Renal cortical epithelial cell (primary cell): ENCODE results near the gene CACNB1. TPM values are rescaled to one million over a fixed set of nuclear protein-coding genes. Genes with fewer than 3 reads are reported as not detected.
"Not testable (repeated sequence)": the region's sequence is repeated elsewhere in the genome, so short reads cannot be mapped to it uniquely, and the experiment has no call there.

Experiments
- DNase-seq: peaks from one replicate; pipeline ENCODE4 v3.0.0-alpha.2; 2011; ENCODE audit warnings: low read depth
- total RNA-seq: library from RNA; depleted of rRNA; stranded (reverse); fragments of >200 nt; gene quantifications from 2 replicates; pipeline ENCODE4 v1.2.3, GENCODE V29; 2014

The CACNB1 gene
- total RNA-seq, 1 donor from 2014 or later = 4.3 TPM

DNA sequence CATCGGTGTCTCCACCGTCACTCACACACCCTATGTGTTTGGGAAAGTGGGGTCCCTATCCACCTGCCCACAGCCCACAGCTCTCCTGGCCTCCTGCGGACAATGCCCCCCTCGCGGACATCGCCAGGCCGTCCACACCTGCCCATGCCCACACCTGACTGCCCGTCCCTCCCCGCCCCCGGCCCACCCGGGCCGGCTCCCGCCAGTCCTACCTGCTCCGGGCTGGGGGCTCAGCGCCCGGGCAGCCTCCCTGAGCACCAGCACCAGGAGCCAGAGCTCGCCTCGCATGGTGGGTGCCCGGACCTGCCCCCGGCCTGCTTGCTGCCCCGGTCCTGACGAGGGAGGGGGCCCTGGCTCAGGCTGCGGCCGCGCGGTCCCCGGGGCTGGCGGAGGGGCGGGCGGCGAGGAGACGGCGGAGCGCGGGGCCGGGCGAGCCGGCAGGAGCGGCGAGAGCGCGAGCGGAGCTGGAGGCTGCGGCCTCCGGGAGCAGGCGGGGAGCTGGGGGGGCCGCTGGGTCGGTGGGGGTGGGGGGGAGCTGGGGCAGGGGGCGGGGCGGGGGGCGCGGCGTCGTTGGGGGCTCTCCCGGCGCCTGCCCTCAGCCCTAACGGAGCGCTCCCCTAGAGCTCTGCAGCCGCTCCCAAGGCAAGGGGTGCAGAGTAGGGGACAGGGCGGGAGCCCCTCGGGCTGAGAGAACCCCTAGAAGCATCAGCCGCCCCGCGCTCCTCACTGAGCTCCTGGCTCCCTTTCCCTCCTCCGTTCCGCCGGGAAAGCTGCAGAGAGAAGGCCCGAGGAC, 46.1 kb downstream of the CACNB1 start, which contains the start of gene PLXDC1:
Gene PLXDC1, minus strand, starts transcription at position 488 of the 793 bp plus-strand sequence. Its CDS starts 200 bp downstream, at position 288.
- no peak for DNase-seq

DNA sequence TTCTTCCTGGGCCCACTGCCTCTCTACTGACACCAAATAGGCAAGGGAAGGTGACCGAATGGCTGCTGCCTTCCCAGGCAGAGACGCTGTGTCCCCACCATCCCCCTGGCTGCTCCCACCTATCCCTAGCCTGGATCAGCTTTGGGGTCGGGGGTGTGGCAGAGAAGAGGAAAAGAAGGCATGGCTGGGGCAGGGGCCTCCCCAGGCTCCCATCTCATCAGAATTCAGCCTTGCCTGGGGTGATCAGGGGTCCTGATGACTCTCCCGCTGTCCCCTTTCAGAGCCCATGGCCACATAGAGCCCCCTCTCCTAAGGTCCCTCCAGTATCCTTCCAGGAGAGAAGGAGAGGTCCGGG, 46.7 kb downstream of the CACNB1 start:
- no peak for DNase-seq

DNA sequence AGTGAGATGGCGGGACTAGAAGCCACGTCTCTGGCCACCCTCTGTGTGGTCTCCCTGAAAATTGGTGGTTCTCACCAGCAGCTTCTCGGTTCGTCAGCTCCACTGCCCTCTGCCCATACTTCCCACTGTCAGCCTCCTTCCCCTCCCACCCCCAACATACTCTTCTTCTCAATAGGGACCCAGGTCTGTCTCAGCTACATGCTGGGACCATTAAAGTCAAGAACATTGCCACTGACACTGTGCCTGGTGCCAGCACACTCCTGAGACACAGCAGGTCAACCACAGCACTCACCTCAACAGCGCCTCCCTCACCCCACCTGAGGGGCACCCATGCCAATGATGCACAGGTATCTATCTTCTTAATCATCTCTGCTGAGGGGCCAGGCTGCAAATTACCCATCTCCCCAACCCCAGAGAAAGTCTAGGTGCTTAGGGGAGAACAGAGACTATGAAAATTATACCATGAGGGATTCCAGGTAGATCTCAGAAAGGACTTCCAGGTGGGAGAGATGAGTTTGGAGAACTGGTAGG, 47.3 kb downstream of the CACNB1 start:
- no peak for DNase-seq

- DNase-seq = no peak
Measured at GRCh38 chr17:39147221-39148185, 50.0 kb downstream of the CACNB1 start.

- DNase-seq = no peak
Measured at GRCh38 chr17:39146273-39146672, 51.2 kb downstream of the CACNB1 start.

DNA sequence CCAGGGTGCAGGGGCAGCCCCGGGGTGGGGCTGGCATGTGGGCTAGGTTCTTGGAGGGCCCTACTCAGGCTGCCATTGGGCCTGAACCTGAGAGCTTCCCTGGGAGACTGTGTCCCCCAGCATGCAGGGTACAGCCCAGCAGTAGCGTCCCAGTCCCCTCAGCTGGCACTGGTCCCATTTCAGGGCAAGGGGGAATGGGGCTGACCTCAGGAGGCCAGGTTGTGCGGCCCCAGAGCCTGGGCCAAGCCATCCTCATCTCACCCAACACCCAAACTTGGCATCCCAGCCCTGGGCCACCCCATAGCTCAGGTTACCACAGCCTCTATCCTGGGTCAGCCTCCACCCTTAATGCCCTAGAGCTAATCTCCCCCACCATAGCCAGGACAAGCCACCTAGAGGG, 52.3 kb downstream of the CACNB1 start:
- no peak for DNase-seq

GRCh38 chr17:39144416-39144840, 53.0 kb downstream of the CACNB1 start:
- peak; percentile 43 for DNase-seq

DNA sequence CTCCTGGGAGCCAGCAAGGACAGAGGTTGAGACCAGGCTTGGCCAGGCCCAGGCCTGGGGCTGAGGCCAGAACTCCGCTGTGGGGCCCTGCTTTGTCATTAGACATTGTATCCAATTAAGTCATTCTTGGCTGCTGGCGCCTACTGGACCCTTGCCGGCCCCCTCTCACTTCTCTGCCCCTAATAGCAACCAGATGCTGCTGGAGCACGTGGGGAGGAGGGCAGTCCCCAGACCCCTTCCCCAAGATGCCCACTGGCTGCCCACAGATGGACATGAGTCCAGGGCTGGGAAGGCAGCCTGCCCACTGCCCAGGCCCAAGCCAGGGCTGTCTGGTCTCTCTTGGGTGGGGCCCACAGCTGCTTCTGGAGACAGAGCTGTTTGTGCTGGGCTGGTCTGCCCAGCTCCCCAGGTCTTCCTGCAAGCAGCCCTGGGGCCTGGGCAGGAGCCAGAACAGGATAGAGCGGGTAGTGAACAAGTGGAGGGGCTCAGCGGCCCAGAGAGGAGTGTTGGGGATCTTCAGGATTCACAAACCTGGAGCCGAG, 53.8 kb downstream of the CACNB1 start:
- no peak for DNase-seq

GRCh38 chr17:39141915-39142664, 55.4 kb downstream of the CACNB1 start:
- DNase-seq = no peak

DNA sequence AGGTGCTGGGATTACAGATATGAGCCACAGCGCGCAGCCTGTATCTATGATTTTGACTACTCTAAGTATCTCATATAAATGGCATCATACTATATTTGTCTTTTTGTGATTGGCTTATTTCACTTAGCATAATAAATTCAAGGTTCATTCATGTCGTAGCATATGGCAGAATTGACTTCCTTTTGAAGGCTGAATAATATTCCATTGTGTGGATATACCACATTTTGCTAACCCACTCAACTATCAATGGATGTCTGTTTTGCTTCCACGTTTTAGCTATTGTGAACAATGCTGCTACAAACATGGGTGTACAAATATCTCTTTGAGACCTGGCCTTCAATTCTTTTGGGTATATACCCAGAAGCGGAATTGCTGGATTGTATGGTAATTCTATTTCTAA, 56.2 kb downstream of the CACNB1 start:
- DNase-seq = no peak

DNA sequence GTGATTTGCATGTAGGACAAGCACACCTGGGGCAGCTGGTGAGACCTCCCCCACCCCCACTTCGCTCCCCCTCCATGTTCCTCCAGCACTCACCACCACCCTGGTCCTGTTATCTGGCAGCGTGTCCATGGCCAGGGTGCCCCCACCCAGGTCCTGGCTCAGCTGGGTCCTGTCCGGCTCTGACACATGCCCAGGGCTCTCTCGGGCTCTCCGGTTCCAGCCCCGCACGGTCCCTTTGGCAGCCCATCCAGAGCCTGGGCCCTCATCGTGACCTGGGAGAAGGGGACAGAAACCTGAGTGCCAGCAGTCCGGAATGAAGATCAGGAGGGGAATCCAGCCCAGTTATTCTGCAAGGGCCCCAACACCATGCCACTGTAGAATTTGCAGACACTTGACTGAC, 57.9 kb downstream of the CACNB1 start:
- DNase-seq = no peak

- DNase-seq = peak; percentile 35
Measured at GRCh38 chr17:39139161-39139511, 58.3 kb downstream of the CACNB1 start.

DNA sequence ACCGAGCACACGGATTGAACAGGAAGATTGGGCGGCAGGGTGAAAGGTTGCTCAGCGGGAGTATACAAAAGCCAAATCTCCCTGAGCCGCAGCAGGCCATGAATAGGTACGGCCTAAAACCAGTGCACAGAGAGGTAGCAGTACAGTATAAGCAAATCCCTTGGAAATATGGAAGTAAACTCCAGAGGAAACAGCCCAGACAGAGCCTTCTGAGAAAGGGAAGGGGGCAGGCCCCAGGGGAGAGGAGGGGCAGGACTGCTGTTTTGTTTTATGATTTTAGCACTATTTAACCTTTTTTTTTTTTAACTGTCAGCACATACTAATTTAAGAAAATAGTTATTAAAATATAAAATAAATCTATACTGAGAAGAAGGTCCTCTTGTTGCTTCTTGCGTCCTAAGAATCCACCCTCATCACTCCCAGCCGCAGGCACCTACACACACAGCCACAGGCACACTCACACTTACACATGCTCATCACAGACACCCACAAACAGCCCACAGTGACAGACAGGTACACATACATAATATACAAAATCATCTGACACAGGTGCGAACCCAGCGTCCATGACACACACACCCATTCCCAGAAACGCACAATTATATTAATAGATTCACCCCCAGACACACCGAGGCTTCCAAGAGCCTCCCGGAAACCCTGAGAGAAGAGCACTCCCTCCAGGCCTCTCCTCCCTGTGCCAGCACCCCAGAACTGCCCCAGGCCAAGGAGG, 58.9 kb downstream of the CACNB1 start:
- DNase-seq = no peak

DNA sequence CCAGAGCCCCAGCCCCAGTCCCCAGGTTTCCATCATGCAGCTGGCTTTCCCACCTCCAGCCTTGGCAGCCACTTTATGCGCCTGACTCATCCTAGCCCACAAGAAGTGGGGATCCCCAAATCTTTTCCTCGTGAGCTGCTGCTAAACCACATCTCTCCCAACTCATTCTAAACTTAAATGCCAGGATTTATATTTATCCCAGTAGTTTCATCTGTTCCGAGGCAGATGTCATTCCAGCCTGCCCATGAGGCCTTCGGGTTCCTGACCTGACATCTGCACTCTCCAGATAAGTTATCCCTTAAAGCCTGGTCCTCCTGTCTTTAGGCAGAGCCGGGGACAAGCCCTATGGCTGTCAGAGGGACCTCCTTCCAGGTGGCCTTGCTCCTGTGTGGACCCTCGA, 62.6 kb downstream of the CACNB1 start:
- no peak for DNase-seq

- DNase-seq = peak; percentile 42
Measured at GRCh38 chr17:39132192-39132610, 65.3 kb downstream of the CACNB1 start.

DNA sequence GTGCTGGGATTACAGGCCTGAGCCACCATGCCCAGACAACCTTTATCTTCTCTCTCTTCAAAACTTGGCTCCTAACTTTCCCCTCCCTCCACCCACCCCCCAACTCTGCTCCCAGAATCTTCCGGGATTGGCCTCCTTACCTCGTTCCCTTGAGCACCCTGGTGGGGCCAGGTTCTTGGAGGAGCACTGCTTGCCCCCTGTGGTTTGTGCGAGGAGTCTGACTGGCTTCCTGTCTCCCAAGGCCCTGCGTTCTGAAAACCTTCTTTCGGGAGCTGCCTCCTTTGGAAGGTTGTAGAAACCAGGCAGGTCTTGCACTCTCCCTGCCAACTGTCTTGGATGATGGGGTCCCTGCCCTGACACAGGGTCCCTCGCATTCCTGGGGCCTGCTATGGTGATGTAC, 65.9 kb downstream of the CACNB1 start:
- no peak for DNase-seq

DNA sequence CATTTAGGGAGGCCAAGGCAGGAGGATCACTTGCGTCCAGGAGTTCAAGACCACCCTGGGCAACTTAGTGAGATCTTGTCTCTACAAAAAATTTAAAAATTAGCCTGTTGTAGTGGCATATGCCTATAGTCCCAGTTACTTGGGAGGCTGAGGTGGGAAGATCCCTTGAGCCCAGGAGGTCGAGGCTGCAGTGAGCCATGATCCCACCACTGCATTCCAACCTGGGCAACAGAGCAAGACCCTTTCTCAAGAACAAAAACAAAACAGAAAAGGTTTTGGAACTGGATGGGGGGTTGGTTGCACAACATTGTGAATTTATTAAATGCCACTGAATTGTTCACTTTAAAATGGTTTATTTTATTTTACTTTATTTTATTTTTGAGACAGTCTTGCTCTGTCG, 67.3 kb downstream of the CACNB1 start:
- no peak for DNase-seq

DNA sequence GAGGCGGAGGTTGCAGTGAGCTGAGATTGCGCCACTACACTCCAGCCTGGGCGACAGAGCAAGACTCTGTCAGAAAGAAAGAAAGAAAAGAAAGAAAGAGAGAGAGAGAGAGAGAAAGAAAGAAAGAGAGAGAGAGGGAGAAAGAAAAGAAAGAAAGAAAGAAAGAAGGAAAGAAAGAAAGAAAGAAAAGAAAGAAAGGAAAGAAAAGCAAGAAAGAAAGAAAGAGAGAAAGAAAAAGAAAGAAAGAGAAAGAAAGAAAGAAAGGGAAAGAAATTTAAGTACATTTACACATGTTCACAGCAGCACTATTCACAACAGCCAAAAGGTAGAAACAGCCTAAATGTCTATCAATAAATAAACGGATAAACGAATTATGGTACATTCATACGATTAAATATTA, 67.9 kb downstream of the CACNB1 start:
- DNase-seq = not testable (repeated sequence)

DNA sequence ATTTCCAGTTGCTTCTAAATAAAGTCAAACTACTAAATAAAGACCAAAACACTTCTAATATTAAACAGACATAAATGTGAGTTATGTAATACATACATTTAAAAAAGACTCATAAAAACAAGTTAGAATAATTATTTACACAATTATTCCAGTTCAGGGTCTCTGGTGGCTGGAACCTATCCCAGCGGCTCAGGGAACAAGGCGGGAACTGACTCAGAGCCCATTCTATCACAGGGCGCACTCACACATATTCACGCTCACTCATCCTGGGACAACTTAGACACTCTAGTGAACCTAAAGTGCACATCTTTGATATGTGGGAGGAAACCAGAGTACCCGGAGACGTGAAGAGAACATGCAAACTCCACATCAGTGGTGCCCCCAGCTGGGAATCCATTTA, 71.0 kb downstream of the CACNB1 start:
- no peak for DNase-seq

GRCh38 chr17:39125143-39125875, 72.2 kb downstream of the CACNB1 start:
- no peak for DNase-seq
